Right forelimb (tissue), 1 donor: ENCODE results near the gene RAB29.
A peak's percentile ranks its signal among the peaks of the same experiment; 100 is the strongest.
"Not testable (repeated sequence)": the region's sequence is repeated elsewhere in the genome, so short reads cannot be mapped to it uniquely, and the experiment has no call there.

Source experiments
- DNase-seq: peaks from one replicate; pipeline ENCODE4 v3.0.0-alpha.2; 2018

The RAB29 gene

DNA sequence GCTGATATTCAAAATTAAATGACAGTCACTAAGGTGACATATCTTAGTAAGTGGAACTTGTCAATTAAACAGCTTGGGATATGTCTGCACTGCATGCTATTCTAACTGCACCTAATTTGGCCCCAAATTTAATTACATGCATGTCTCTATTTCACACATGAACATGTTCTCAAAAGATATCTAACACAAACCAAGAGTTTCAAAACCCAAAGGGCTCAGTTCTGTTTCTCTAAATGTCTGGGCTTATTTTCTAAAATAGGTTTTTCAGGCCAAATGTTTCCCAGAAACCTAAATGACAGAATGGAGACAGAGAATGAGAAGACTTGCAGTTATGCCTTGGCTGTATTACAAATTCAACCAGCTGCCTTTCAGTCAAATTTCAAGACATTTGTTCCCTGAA is 11.3 kb downstream of the RAB29 start:
- no peak for DNase-seq

GRCh38 chr1:205760606-205761005 is 14.7 kb downstream of the RAB29 start:
- no peak for DNase-seq

GRCh38 chr1:205756552-205756951 is 18.7 kb downstream of the RAB29 start:
- DNase-seq: no peak

- no peak for DNase-seq
Observed at GRCh38 chr1:205754857-205755256, 20.4 kb downstream of the RAB29 start.

- DNase-seq: no peak
Observed at GRCh38 chr1:205751036-205751651, 24.1 kb downstream of the RAB29 start.

DNA sequence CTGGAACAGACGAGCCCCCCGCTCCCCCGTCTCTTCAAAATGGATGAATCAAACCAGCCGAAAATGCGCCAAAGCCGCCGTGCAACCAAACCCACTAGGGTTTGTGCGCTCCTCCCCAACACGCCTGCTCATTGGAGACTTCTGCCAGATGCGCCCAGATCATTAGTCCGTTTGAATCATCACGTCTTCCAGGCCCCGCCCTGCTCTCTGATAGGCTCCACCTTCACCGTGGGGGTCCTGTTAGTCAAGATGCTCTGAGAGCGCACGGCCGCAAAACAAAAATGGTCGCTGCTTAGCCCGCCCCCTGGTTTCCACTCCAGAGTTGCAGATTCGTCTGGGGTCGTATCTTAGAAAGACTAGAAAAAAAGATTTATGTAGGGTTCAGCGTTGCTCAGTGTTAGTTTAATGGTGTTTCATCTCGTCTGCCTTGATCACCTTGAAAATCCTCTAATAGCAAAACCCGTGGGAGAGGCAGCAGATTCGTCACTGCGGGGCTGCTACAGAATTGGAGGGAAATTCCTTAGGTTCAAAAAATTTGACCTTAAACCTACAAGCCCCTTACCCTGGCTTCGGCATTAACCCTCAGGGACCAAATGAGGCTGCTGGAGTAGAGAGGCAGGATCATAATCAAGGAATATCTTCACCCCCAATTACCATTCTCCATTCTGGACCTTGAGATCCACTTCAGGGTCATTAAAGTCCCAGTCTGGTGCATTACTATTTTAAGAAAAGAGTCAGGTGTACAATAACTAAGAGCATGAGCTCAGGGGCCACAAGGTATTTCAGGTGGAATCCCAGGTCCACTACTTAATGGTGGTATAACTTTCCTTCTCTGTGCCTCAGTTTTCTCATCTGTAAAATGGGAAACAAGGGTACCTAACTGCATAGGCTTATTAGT is 24.9 kb downstream of the RAB29 start, which contains the start of gene NUCKS1:
TSS of gene NUCKS1 (minus strand) at position 45 of the 898 bp plus-strand sequence. CDS start 209 bp downstream, outside the sequence.
- DNase-seq: peak; percentile 96

DNA sequence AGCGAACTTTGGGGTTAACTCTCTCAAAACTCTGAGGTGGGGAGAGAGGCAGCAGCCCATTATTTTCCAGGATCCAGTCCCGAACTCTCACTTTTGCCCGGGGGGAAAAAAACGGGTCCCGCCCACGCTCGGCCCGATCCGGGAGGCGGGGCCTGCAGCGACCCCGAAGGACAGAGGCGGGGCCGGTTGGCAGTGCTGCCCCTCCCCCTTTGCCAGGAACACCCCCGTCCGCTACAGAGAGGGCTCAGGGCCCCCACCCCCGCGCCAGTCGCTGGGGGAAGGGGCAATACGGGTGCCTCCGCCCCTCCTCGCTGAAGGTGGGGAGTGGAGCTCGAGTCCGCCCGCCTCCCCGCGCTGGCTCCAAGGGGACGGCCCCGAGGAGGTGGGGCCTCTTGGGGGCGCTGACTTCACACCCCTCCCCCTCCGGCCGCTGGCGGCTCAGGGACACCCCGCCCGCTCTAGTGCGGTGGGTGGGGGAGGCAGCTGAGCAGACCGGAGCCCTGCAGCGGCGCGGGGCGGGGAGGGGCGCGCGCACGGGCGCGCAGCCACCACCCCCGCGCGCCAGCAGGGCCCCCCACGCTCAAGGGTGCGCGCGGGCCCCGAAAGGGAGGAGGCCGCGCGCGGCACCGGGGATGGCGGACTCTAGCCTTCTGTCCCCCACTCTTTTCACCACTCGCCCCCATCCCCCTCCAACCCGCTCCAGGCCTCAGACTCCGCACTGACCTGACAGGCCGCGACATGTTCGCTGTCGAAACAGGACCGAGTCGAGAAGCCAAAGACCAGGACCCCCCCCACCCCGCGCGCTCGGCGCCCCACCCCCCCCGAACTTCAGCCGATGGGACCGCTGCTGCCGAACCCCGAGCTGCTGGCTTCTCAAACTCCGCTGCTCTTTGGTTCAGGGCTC is 25.8 kb downstream of the RAB29 start:
- peak; percentile 97 for DNase-seq

DNA sequence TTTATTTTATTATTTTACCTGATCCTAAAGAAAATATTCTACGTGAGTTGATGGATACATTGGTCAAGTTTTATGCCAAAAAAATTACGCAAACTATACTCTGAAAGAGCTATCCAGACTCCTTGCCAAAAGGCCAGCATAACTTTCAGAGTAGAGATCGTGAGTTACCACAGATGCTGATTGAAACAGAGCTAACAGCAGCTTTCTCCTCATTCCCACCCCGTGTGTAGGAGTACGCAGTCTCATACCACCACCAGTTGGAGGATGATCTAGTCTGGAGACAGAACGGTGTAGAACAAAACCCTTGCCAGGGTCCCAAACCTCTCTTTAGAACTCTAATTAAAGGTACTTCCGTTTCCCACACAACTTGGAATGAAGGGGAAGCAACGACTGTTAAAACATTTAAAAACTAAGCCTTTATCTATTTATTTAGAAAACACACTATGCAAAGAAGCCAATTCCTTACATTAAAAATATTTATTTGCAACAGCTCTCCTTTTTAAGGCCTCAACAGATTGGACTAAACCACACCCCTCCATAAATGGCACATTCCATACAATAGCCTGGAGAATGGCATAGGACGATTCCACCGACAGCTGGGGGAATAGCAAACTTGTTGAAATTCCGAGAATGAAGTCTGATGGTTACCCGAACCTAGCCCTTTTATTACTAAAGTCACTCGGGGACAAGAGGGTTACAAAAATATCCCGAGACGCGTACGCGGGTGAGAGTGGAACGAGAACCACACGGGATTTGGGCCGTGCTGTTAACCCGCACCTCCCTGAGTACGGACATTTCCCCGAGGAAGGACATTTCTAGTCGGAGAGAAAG is 26.7 kb downstream of the RAB29 start:
- peak; percentile 50 for DNase-seq

GRCh38 chr1:205746757-205747412 is 28.4 kb downstream of the RAB29 start:
- DNase-seq: no peak

- DNase-seq: no peak
Observed at GRCh38 chr1:205744403-205744802, 30.9 kb downstream of the RAB29 start.

DNA sequence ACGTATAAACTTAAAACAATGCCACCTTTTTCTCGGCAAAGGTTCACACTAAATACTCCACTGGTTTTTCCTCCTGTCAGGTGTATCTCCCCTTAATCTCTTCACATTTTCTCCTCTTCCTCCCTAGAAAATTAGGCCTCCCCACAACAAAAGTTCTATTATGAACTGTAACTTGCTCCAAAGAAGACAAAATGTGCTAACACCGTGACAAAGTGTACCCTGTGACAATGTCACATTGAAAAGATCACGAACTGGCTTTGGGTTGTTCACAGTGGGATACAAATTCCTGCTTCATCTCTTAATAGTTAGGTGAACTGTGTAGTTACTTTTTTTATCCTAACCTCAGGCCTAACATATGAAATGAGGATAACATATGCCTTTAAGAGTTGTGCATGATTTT is 31.3 kb downstream of the RAB29 start:
- no peak for DNase-seq

DNA sequence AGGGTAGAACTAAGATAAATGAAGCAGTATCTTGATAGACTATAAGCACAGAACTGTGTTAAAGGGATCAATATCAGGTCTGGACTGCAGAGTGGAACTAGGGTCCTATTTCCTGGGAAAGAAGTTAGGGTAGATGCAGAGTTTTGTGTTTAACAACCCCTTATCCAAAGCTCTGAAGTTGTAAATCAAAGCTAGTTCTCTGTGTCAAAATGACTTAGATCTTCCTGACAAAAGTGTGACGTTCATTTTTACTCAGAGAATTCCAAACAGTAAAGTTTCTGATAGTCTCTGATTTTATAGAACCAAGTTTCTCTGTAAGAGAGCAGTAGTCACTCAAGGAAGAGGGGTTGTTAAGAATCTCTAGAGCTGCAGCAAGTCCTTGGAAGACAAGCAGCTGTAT is 33.6 kb downstream of the RAB29 start:
- no peak for DNase-seq

GRCh38 chr1:205739348-205740160 is 35.7 kb downstream of the RAB29 start:
- DNase-seq: no peak

- DNase-seq: no peak
Observed at GRCh38 chr1:205735218-205735617, 40.1 kb downstream of the RAB29 start.

- no peak for DNase-seq
Observed at GRCh38 chr1:205733438-205734175, 41.7 kb downstream of the RAB29 start.

DNA sequence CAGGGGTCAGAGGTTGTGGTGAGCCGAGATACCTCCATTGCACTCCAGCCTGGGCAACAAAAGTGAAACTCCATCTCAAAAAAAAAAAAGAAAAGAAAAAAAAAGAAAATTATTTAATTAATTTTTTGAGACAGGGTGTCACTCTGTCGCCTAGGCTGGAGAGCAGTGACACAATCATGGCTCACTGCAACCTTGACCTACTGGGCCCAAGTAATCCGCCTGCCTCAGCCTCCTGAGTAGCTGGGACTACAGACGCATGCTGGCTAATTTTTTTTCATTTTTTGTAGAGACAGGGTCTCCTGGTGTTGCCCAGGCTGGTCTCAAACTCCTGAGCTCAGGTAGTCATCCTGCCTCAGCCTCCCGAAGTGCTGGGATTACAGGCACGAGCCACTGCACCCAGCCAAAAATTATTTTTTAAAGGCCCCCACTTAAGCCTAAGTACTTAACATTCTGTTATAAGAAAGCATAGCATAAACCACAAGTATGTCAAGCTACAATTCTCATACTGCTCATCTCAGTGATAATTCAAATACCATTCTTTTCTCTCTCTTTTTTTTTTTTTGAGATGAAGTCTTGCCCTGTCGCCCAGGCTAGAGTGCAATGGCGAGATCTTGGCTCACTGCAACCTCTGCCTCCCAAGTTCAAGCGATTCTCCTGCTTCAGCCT is 45.2 kb downstream of the RAB29 start:
- no peak for DNase-seq

- DNase-seq: no peak
Observed at GRCh38 chr1:205726619-205727125, 48.6 kb downstream of the RAB29 start.

DNA sequence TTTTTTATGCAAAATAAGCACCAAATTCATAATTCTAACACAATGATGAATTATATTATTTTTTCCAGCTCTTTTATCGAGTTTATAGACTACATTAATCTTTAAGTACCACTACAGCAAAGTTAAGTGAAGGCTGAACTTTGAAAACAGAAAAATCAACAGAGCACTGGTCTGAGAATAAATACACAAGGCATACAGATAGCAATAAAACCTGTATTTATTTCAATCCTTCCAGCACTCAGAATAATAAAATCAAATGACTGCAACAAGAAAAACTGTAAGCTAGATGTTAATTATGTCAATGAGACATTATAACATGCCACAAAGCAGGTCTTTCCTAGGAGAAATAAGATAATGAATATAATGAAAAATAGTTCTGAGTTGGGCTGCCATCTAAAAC is 49.8 kb downstream of the RAB29 start:
- DNase-seq: no peak

DNA sequence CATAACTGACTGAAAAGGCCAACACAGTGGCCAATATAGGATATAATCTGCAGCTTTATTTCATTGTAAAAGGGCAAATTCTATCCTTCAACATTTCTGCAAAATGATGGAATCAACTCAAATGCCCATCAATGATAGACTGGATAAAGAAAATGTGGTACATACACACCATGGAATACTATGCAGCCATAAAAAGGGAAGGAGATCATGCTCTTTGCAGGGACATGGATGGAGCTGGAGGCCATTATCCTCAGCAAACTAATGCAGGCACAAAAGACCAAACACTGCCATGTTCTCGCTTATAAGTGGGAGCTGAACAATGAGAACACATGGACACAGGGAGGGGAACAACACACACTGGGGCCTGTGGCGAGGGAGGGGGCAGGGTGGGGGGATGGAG is 54.5 kb downstream of the RAB29 start:
- DNase-seq: not testable (repeated sequence)
